Right lobe of liver (tissue), 4 donors: ENCODE results near the gene C4B.

Experiments
- CTCF ChIP-seq, 4 donors: fragments of 200-600 bp in 3 of 4; fragments of 450-650 bp in 1 of 4; IDR thresholded peaks; one replicate each; pipeline versions ENCODE4 v1.5.1 to v1.8.0; 2016 to 2022; ENCODE audit warnings: antibody characterized with exemption in 4 of 4, mild to moderate bottlenecking in 2 of 4
- POLR2A ChIP-seq: fragments of 450-650 bp; IDR thresholded peaks from one replicate; pipeline ENCODE4 v1.6.1; 2017; ENCODE audit warnings: antibody characterized with exemption, mild to moderate bottlenecking
- donor health status: DM: no; HTN: no; CAD: no.
- donor health status: DM: no; HTN: no; CAD: no.
- donor health status: DM: no; HTN: yes; CAD: no.

- TF ChIP-seq CTCF (IDR thresholded peaks at IDR 0.05), result no peak
- TF ChIP-seq POLR2A, result no peak
These were observed 54.9 kb downstream of the C4B start for GRCh38 chr6:32069460-32069859.
